GM23248 (cell line): ENCODE measurements around the gene CST8. TPM values are rescaled to one million over a fixed set of nuclear protein-coding genes. Genes with fewer than 3 reads are reported as not detected.

Experiments
- DNase-seq: peaks from one replicate; pipeline ENCODE4 v3.0.0-alpha.2; 2015
- H2AFZ ChIP-seq: fragments of 200-600 bp; sonication (generic); 2 replicates; pipeline ENCODE4 v1.6.1; 2016; ENCODE audit warnings: antibody characterized with exemption
- H3F3A ChIP-seq: fragments of 200-600 bp; sonication (generic); 2 replicates; pipeline ENCODE4 v1.6.1; 2016; ENCODE audit warnings: mild to moderate bottlenecking, antibody characterized with exemption, mixed run types; ENCODE audit not compliant: insufficient read depth
- H3K27ac ChIP-seq: fragments of 200-600 bp; sonication (generic); 2 replicates; pipeline ENCODE4 v1.5.1; 2016; ENCODE audit warnings: mild to moderate bottlenecking
- H3K27me3 ChIP-seq: fragments of 200-600 bp; sonication (generic); replicated peaks from 2 replicates; pipeline ENCODE4 v1.6.1; 2016; ENCODE audit warnings: mild to moderate bottlenecking; ENCODE audit not compliant: insufficient read depth
- H3K36me3 ChIP-seq: fragments of 200-600 bp; sonication (generic); 2 replicates; pipeline ENCODE4 v1.6.1; 2016; ENCODE audit warnings: low read depth, mild to moderate bottlenecking
- H3K4me1 ChIP-seq: fragments of 200-600 bp; sonication (generic); 2 replicates; pipeline ENCODE4 v1.6.1; 2016; ENCODE audit warnings: mild to moderate bottlenecking; ENCODE audit not compliant: insufficient read depth
- H3K4me2 ChIP-seq: fragments of 200-600 bp; sonication (generic); one replicate; pipeline ENCODE4 v1.6.1; 2016; ENCODE audit warnings: mild to moderate bottlenecking; ENCODE audit not compliant: unreplicated experiment
- H3K4me3 ChIP-seq: fragments of 200-600 bp; sonication (generic); 2 replicates; pipeline ENCODE4 v1.5.1; 2016; ENCODE audit warnings: mild to moderate bottlenecking
- H3K79me2 ChIP-seq: fragments of 200-600 bp; sonication (generic); 2 replicates; pipeline ENCODE4 v1.6.1; 2016; ENCODE audit warnings: mild to moderate bottlenecking; ENCODE audit not compliant: insufficient read depth
- H3K9ac ChIP-seq: fragments of 200-600 bp; sonication (generic); 2 replicates; pipeline ENCODE4 v1.6.1; 2016; ENCODE audit warnings: mild to moderate bottlenecking
- H3K9me2 ChIP-seq: fragments of 200-600 bp; sonication (generic); 2 replicates; pipeline ENCODE4 v1.6.1; 2016; ENCODE audit warnings: mixed run types, mild to moderate bottlenecking, moderate library complexity; ENCODE audit not compliant: insufficient read depth
- H3K9me3 ChIP-seq: fragments of 200-600 bp; sonication (generic); one replicate; pipeline ENCODE4 v1.6.1; 2017; ENCODE audit warnings: low read depth
- H4K20me1 ChIP-seq: fragments of 200-600 bp; sonication (generic); 2 replicates; pipeline ENCODE4 v1.6.0; 2016; ENCODE audit not compliant: insufficient read depth
- EZH2 ChIP-seq: fragments of 200-600 bp; sonication (generic); IDR thresholded peaks from 2 replicates; pipeline ENCODE4 v1.6.1; 2018; ENCODE audit warnings: antibody characterized with exemption, mild to moderate bottlenecking; ENCODE audit not compliant: insufficient read depth, poor library complexity, severe bottlenecking
- EZH2phosphoT487 ChIP-seq: fragments of 200-600 bp; sonication (generic); IDR thresholded peaks from 2 replicates; pipeline ENCODE4 v1.6.1; 2018; ENCODE audit warnings: antibody characterized with exemption, moderate library complexity, mild to moderate bottlenecking, low read depth; ENCODE audit not compliant: insufficient read depth
- WGBS, 2 experiments: methylation state at CpG; one replicate each; pipeline ENCODE4 v1.1.6; 2015 to 2017; ENCODE audit warnings: low lambda C conversion rate in 2 of 2, low coverage in 1 of 2; ENCODE audit errors: missing lambda C conversion rate in 2 of 2; 5-methylcytosine and 5-hydroxymethylcytosine counted together
- in situ Hi-C: fragments of 300-500 bp; cut with MboI; formaldehyde crosslinking; loops from 2 replicates; pipeline ENCODE4 v1.15.0; 2020
- polyA plus RNA-seq: library from polyadenylated mRNA; unstranded; fragments of >200 nt; fragmentation: Nextera tagmentation; extraction: Ambion mirVana; gene quantifications from 2 replicates; pipeline ENCODE4 v1.2.1, GENCODE V29; 2016
- total RNA-seq: library from RNA; depleted of rRNA; stranded (reverse); fragments of >200 nt; shearing (Covaris generic); gene quantifications from 2 replicates; pipeline ENCODE4 v1.2.3, GENCODE V29; 2014

CST8 gene
- total and polyA plus RNA-seq, 2 experiments from 2014 or later, result not detected

DNA sequence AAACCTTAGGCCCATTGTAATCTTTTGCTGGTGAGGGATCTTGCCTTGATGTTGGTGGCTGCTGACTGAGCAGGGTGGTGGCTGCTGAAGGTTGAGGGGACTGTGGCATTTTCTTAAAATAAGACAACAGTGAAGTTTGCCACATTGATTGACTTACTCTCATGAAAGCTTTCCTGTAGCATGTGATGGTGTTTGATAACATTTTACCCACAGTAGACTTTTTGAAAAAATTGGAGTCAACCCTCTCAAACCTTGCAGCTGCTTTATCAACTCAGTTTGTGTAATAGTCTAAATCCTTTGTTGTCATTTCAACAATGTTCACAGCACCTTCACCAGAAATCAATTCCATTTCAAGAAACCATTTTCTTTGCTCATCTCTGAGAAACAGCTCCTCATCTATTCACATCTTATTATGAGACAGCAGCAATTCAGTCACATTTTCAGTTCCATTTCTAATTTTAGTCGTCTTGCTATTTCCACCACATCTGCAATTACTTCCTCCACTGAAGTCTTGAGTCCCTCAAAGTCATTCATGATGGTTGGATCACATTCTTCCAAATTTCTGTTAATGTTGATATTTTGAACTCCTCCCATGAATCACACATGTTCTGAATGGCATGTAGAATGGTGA lies 40.1 kb downstream of the CST8 start:
- H3K36me3 ChIP-seq, result no peaks in the 10 kb centered on the region
- no peak overlapping the region for H3K27ac ChIP-seq
- DNase-seq, result no peak
- no peaks in the 10 kb centered on the region for H3K27me3 ChIP-seq
- no peak overlapping the region for H2AFZ ChIP-seq
- no peaks in the 10 kb centered on the region for H4K20me1 ChIP-seq
- H3K9ac ChIP-seq, result no peak overlapping the region
- H3K4me3 ChIP-seq, result no peak overlapping the region
- H3K9me3 ChIP-seq, result no peaks in the 10 kb centered on the region
- in situ Hi-C loops, result no loop called here
- TF ChIP-seq EZH2phosphoT487 (no peak), EZH2 (no peak)
- H3K4me1 ChIP-seq, result no peaks in the 10 kb centered on the region
- no peaks in the 10 kb centered on the region for H3K9me2 ChIP-seq
- H3K79me2 ChIP-seq, result no peaks in the 10 kb centered on the region
- 0% methylated on average over 1 of the region's 1 CpG for WGBS, 2 experiments
- H3K4me2 ChIP-seq, result no peak overlapping the region
- no peaks in the 10 kb centered on the region for H3F3A ChIP-seq

GRCh38 chr20:23532533-23532932 lies 41.6 kb downstream of the CST8 start:
- Histone ChIP-seq H3K9me2 (no peaks in the 10 kb centered on the region), H3F3A (no peaks in the 10 kb centered on the region), H3K79me2 (no peaks in the 10 kb centered on the region), H3K9ac (no peak overlapping the region), H3K4me2 (no peak overlapping the region), H3K4me3 (no peak overlapping the region), H3K9me3 (no peaks in the 10 kb centered on the region), H3K36me3 (no peaks in the 10 kb centered on the region), H4K20me1 (no peaks in the 10 kb centered on the region), H3K4me1 (no peaks in the 10 kb centered on the region), H2AFZ (no peak overlapping the region), H3K27ac (no peak overlapping the region), H3K27me3 (no peaks in the 10 kb centered on the region)
- DNase-seq, result no peak
- TF ChIP-seq EZH2phosphoT487, result no peak
- TF ChIP-seq EZH2, result no peak
- in situ Hi-C loops, result no loop called here
- WGBS, 2 experiments, result 11 to 27% methylated on average over 1 of the region's 1 CpG

DNA sequence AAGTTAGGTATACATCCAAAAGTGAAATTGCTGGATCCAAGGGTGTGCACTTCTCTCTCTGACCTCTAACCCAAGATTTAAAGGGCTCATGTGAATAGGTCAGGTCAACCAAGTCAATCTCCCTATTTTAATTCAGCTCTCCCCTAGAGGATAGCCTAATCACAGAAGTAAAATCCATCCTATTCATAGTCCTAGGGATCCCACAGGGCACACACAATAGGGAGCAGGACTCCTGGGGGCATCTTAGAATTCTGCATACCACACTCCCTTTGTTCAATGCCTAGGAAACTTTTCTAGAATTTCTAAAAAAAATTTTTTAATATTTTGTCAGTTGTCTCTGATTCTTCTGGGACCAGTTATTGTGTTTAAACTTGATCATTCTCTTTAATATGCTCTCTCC lies 42.2 kb downstream of the CST8 start:
- H3K27ac ChIP-seq, result no peak overlapping the region
- no peaks in the 10 kb centered on the region for H3K9me3 ChIP-seq
- no peaks in the 10 kb centered on the region for H3K27me3 ChIP-seq
- no peaks in the 10 kb centered on the region for H3K36me3 ChIP-seq
- no peaks in the 10 kb centered on the region for H3F3A ChIP-seq
- H3K4me2 ChIP-seq, result no peak overlapping the region
- TF ChIP-seq EZH2phosphoT487 (no peak), EZH2 (no peak)
- H3K9ac ChIP-seq, result no peak overlapping the region
- in situ Hi-C loops, result no loop called here
- H4K20me1 ChIP-seq, result no peaks in the 10 kb centered on the region
- no peaks in the 10 kb centered on the region for H3K9me2 ChIP-seq
- no peaks in the 10 kb centered on the region for H3K79me2 ChIP-seq
- no peak overlapping the region for H3K4me3 ChIP-seq
- no peak overlapping the region for H2AFZ ChIP-seq
- no peaks in the 10 kb centered on the region for H3K4me1 ChIP-seq
- no peak for DNase-seq

- no peaks in the 10 kb centered on the region for H3K36me3 ChIP-seq
- H4K20me1 ChIP-seq, result no peaks in the 10 kb centered on the region
- TF ChIP-seq EZH2phosphoT487 (no peak), EZH2 (no peak)
- H3K4me1 ChIP-seq, result no peaks in the 10 kb centered on the region
- H3K4me3 ChIP-seq, result no peak overlapping the region
- H3K79me2 ChIP-seq, result no peaks in the 10 kb centered on the region
- no peaks in the 10 kb centered on the region for H3K9me2 ChIP-seq
- in situ Hi-C loops, result no loop called here
- no peak overlapping the region for H3K27ac ChIP-seq
- no peak overlapping the region for H2AFZ ChIP-seq
- no peaks in the 10 kb centered on the region for H3F3A ChIP-seq
- no peak overlapping the region for H3K9ac ChIP-seq
- 59 to 67% methylated on average over 19 to 20 of the region's 20 CpGs for WGBS, 2 experiments
- DNase-seq, result no peak
- H3K9me3 ChIP-seq, result no peaks in the 10 kb centered on the region
- H3K27me3 ChIP-seq, result no peaks in the 10 kb centered on the region
- no peak overlapping the region for H3K4me2 ChIP-seq
Observed at GRCh38 chr20:23534801-23535593, 44.1 kb downstream of the CST8 start.
